B cell (primary cell): Measurements from ENCODE around the gene SLC35A2.

Experiments used
- CTCF ChIP-seq: fragments of 200-600 bp; IDR thresholded peaks from one replicate; pipeline ENCODE4 v1.8.0; 2022; ENCODE audit warnings: antibody characterized with exemption, mild to moderate bottlenecking
- EZH2 ChIP-seq: IDR thresholded peaks from 2 replicates; pipeline ENCODE4 v1.6.1; 2012; ENCODE audit warnings: borderline replicate concordance, low read depth, mild to moderate bottlenecking, moderate library complexity, low read length; ENCODE audit not compliant: insufficient read depth, poor library complexity, severe bottlenecking

- no peak for TF ChIP-seq CTCF
- TF ChIP-seq EZH2, result no peak
These were observed 12.4 kb downstream of the SLC35A2 start for GRCh38 chrX:48899078-48899410.
